Stromal cell of bone marrow (primary cell): Measurements from ENCODE around the gene ASB10.

Experiments used
- DNase-seq: peaks from one replicate; pipeline ENCODE4 v3.0.0-alpha.2; 2012; ENCODE audit warnings: low read depth

ASB10 gene, protein sequence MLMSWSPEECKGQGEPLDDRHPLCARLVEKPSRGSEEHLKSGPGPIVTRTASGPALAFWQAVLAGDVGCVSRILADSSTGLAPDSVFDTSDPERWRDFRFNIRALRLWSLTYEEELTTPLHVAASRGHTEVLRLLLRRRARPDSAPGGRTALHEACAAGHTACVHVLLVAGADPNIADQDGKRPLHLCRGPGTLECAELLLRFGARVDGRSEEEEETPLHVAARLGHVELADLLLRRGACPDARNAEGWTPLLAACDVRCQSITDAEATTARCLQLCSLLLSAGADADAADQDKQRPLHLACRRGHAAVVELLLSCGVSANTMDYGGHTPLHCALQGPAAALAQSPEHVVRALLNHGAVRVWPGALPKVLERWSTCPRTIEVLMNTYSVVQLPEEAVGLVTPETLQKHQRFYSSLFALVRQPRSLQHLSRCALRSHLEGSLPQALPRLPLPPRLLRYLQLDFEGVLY

GRCh38 chr7:151186640-151187408 lies at the start of gene ASB10:
TSS of gene ASB10 (minus strand) at chr7:151187250. CDS start at chr7:151187130, 120 bp downstream.
- DNase-seq = no peak

- no peak for DNase-seq
Measured at GRCh38 chr7:151236406-151236805, 49.4 kb upstream of the ASB10 start.

DNA sequence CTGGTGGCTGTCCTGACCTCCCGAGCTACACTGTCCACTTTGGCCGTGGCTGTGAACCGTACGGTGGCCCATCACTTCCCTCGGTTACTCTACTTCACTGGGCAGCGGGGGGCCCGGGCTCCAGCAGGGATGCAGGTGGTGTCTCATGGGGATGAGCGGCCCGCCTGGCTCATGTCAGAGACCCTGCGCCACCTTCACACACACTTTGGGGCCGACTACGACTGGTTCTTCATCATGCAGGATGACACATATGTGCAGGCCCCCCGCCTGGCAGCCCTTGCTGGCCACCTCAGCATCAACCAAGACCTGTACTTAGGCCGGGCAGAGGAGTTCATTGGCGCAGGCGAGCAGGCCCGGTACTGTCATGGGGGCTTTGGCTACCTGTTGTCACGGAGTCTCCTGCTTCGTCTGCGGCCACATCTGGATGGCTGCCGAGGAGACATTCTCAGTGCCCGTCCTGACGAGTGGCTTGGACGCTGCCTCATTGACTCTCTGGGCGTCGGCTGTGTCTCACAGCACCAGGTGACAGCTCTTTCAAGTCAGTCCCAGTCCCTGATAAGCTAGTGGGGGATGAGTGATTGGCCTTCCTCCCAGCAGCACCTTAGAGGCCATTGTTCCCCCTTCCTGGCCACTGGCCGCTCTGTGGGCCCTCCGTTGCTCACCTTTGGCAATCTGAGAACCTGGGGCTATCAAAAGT lies 48.2 kb upstream of the ASB10 start:
- DNase-seq = no peak

DNA sequence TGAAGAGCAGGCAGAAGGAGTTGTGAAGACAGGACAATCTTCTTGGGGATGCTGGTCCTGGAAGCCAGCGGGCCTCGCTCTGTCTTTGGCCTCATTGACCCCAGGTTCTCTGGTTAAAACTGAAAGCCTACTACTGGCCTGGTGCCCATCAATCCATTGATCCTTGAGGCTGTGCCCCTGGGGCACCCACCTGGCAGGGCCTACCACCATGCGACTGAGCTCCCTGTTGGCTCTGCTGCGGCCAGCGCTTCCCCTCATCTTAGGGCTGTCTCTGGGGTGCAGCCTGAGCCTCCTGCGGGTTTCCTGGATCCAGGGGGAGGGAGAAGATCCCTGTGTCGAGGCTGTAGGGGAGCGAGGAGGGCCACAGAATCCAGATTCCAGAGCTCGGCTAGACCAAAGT lies 46.8 kb upstream of the ASB10 start:
- no peak for DNase-seq

- DNase-seq = peak; percentile 65
Measured at GRCh38 chr7:151232917-151233701, 46.1 kb upstream of the ASB10 start.

DNA sequence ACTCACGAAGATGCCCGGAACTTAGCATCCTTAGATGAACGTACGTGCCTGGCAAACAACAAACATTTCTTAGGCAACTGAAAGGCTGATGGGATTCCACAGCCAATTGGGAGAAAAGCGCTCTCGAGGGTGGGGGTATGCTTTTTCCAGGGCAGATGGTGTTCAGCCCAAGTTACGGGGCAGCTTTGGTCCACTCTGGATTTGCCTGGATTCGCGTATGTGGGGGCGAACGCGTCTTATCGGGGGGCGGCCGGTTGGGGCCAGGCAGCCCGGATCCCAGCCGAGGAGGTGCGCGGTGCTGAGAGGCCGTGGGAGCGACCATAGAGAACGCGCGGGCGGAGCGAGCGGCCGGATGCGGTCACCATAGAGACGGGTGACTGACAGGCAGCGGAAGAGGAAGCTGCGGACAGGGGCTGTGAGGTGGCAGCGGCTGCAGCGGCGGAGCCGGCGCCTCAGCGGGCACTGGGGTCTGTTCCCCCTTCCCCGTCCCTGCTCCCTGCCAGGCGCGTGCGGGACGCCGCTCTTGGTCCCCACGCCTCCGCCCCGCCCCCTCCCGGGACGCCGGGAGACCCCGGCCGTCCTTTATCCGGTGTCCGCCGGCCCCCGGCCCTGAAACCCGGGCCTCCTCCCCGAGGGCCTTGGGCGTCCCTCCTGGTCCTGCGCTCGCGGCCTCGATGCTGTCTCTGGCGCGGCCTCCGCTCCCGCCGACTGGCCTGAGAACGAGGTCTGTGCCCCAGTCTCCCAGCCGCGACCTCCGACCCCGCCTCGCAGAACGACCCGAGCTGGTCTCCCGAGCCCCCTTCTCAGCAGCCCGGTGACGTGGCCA lies 45.3 kb upstream of the ASB10 start, which contains the start of gene CHPF2:
Gene CHPF2, plus strand, starts transcription at position 393 of the 826 bp plus-strand sequence. CDS start 1,529 bp downstream, outside the sequence.
- DNase-seq = peak; percentile 74

- DNase-seq = no peak
Measured at GRCh38 chr7:151231080-151231479, 44.0 kb upstream of the ASB10 start.

- no peak for DNase-seq
Measured at GRCh38 chr7:151229249-151229648, 42.2 kb upstream of the ASB10 start.

- no peak for DNase-seq
Measured at GRCh38 chr7:151228024-151228866, 41.2 kb upstream of the ASB10 start.

DNA sequence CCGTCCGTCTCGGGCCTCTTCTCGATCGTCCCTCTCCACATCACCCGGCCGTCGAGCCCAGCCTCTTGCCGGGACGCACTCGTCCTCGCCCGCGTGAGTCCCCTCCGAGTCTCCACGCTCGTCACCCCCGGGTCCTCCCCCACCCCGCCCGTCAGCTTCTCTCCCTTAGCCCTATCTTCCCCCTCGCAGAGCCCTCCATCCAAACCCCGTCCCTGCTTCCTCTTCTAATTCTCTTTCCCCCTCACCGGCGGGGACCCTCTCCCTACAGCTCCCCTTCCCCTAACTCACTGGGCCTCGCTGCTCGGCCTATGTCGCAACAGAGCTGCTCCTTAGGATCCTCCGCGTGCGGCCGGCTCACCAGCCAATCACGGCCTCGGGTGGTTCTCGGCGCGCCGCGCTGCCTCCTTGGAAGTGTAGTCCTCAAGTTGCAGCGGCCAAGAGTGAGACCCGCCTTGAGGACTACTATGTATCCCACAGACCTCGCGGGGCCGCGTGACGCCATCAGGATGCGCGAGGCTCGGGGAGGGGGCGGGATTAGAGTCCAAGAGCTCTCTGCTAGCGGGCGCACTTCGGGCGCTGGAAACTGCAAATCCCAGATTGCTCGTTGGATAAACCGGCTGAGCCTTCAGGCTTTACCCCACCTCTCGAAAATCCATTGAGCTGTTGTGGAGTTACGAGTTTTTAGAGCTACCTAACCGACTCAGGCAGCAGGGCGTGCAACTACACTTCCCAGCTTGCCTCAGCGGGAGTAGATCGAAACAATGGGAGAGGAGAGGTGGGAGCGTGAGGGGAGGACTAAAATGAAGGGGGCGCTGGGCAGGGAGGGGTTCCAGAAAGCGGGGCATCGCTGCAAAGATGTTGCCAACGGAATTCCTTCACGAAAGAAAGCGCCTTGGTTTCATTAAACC lies 40.1 kb upstream of the ASB10 start, which contains the start of gene ABCF2:
Gene ABCF2, minus strand, starts transcription at position 331 of the 908 bp plus-strand sequence. CDS start 747 bp downstream, outside the sequence.
- peak; percentile 99 for DNase-seq

DNA sequence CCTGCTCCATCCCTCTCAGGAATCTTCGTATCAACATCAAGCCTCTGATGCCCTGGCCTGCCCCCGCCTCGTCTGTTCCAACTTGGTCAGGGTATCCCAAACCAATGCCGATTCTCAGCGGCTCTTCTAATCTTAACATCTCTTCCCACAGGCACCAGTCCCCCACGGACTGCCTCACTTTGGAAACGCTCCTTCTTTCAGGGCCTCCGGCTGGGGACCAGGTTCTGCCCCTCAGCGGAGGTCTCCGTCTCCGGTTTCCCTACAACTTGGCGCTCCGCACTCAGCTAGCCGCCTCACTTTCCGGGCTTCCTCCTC lies 39.5 kb upstream of the ASB10 start:
- DNase-seq = no peak

DNA sequence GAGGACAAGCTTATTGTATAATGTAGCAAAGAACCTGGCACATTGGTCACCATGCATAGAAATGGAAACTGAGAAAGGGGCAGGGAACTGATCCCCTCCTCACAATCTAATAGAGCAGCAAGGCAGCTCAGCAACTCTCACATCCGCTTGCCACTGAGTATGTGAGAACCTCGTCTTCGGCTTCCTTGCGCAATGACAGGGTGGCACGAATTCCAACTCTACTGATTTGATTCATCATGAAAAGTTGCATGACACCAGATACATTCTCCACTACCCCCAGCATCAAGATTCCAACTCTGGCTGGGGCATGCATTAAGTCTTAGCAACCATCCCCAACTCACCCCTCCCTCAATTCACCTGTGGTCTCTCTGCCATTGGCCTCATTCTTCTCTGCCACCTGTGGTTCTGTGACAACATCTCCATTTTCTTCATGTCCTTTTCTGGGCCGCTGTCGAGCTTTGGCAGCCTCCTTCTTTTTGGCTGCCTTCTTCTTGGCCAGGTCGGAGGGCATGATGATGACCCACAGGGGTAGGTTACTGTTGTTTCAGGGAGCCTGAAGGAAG lies 39.0 kb upstream of the ASB10 start:
- DNase-seq = no peak

DNA sequence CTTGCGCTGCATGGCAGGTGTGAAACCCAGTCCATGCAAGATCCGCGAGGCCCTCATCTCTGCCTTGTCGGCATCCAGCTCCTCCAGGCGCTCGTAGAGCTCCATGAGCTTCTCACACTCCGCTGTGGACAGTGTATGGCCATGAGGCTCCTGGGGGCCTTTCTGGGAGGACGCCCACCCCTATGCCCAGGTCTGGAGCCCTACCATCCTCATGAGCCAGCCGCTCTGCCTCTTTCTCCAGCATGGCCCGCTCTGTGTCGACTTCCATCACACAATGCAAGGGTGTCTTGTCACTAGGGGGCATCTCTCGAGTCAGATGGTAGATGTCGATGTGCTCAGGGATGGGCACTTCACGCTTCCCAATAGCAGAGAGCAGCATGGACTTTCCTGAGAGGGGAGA lies 36.7 kb upstream of the ASB10 start:
- no peak for DNase-seq

GRCh38 chr7:151218170-151218569 lies 31.1 kb upstream of the ASB10 start:
- no peak for DNase-seq

GRCh38 chr7:151215396-151215795 lies 28.3 kb upstream of the ASB10 start:
- no peak for DNase-seq

DNA sequence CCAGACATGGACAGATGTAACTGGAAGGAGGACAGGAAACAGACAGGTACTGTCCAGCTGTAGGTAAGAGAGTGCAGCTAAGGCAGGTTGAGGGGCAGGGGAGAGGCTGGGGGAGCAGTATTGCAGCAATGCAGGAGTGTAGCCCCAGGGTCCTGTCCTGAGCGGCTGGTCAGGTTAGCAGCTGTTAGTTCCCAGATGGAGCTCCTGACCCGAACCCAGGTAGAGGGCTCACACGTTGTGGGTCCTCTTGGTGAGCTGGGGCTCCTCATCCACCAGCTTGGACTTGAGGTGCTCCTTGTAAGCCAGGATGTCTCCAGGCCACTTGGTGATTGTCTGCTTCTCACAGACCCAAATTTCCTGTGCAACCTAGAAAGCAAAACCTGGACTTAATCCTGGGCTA lies 26.8 kb upstream of the ASB10 start:
- DNase-seq = no peak

GRCh38 chr7:151212626-151213025 lies 25.6 kb upstream of the ASB10 start:
- no peak for DNase-seq

DNA sequence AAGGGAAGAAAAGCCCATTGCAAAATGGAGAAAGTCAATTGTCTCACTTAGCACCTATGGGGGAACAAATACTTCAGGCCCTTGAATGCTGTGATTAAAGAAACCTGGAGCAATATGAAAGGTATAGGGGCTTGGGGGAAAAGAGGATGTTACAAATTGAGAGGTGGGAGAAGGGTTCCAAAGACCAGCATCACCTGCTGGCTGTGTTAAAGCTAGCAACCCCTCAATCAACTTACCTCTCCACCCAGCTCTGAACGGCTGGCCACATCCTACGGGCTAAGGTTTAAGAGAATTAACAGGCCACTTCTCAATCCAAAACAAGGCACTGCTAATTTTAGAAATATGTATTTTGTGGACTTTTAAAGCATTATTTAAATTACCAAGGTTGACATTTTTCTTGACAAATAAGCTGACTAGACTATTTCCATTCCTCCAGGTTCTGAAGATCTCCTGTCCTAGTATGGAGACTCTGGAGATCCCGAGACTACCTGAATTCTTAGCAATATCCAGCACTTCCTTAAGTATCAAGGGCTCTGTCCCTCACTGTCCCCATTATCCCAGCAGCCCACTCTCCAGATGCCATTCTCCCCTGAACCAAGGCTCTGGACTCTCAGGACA lies 24.2 kb upstream of the ASB10 start:
- DNase-seq = no peak
